ENCODE measurements around the gene GSS.

GRCh38 chr20:34987288-34988190 lies 31.9 kb upstream of the GSS start:
- TF ChIP-seq POLR2AphosphoS5 (IDR thresholded peaks at IDR 0.05; ENCODE audit: low read depth, low read length): no peak
- no peak for TF ChIP-seq POLR2A (IDR thresholded peaks at IDR 0.05; ENCODE audit: low read depth, low read length)
- no peak for TF ChIP-seq SPI1 (IDR thresholded peaks at IDR 0.05; ENCODE audit: low read depth, low read length)
- TF ChIP-seq POU2F2 (IDR thresholded peaks at IDR 0.05; ENCODE audit: low read depth, low read length): no peak
- TF ChIP-seq TAF1 (IDR thresholded peaks at IDR 0.05; ENCODE audit: low read depth, low read length): no peak
- no peak for TF ChIP-seq PAX5 (IDR thresholded peaks at IDR 0.05; ENCODE audit: insufficient read depth, low read length, severe bottlenecking)
